Stimulated activated CD4-positive, alpha-beta T cell treated with anti-CD3 and anti-CD28 coated beads, Interleukin-2, amount 100 ng/mL, for 4 hours (primary cell): ENCODE measurements around the gene SEMA4F.
"Not testable (repeated sequence)": the region's sequence is repeated elsewhere in the genome, so short reads cannot be mapped to it uniquely, and the experiment has no call there.

Source experiments
- DNase-seq: peaks from one replicate; pipeline ENCODE4 v3.0.0-alpha.2; 2020; ENCODE audit warnings: low read depth

The SEMA4F gene

GRCh38 chr2:74653985-74654882 is at the start of gene SEMA4F:
Gene SEMA4F, plus strand, starts transcription at chr2:74654247. Its CDS starts 130 bp downstream, at chr2:74654377.
- peak; percentile 91 for DNase-seq

GRCh38 chr2:74606927-74607326 is 47.1 kb upstream of the SEMA4F start:
- DNase-seq, result no peak

GRCh38 chr2:74617122-74617521 is 36.9 kb upstream of the SEMA4F start:
- no peak for DNase-seq

- no peak for DNase-seq
These were observed 35.5 kb upstream of the SEMA4F start for GRCh38 chr2:74618410-74619083.

- DNase-seq, result no peak
These were observed 34.3 kb upstream of the SEMA4F start for GRCh38 chr2:74619651-74620297.

- DNase-seq, result no peak
These were observed 33.4 kb upstream of the SEMA4F start for GRCh38 chr2:74620671-74621070.

GRCh38 chr2:74625658-74626425 is 28.2 kb upstream of the SEMA4F start:
- no peak for DNase-seq

GRCh38 chr2:74628538-74629105 is 25.4 kb upstream of the SEMA4F start:
- DNase-seq, result no peak

- not testable (repeated sequence) for DNase-seq
These were observed 23.6 kb upstream of the SEMA4F start for GRCh38 chr2:74630454-74630853.

GRCh38 chr2:74632209-74632938 is 21.7 kb upstream of the SEMA4F start:
- no peak for DNase-seq

- no peak for DNase-seq
These were observed 21.1 kb upstream of the SEMA4F start for GRCh38 chr2:74632939-74633312.

- no peak for DNase-seq
These were observed 14.5 kb upstream of the SEMA4F start for GRCh38 chr2:74639550-74639949.

GRCh38 chr2:74645344-74645743 is 8.7 kb upstream of the SEMA4F start:
- no peak for DNase-seq

- DNase-seq, result no peak
These were observed 7.8 kb upstream of the SEMA4F start for GRCh38 chr2:74646201-74646600.

GRCh38 chr2:74646834-74647482 is 7.1 kb upstream of the SEMA4F start:
- no peak for DNase-seq

- no peak for DNase-seq
These were observed 6.0 kb upstream of the SEMA4F start, which contains the start of gene M1AP for GRCh38 chr2:74648009-74648443. Gene M1AP, minus strand, starts transcription at chr2:74648330. Its CDS starts 8,055 bp downstream, at chr2:74640275.

- no peak for DNase-seq
These were observed 460 bp upstream of the SEMA4F start for GRCh38 chr2:74653589-74653984.

GRCh38 chr2:74655579-74655978 is 1.5 kb downstream of the SEMA4F start:
- no peak for DNase-seq

GRCh38 chr2:74658516-74658915 is 4.5 kb downstream of the SEMA4F start:
- no peak for DNase-seq

GRCh38 chr2:74659462-74659861 is 5.4 kb downstream of the SEMA4F start:
- no peak for DNase-seq
